B cell (primary cell): ENCODE measurements around the gene POMGNT1. TPM values are rescaled to one million over a fixed set of nuclear protein-coding genes. Genes with fewer than 3 reads are reported as not detected.

ENCODE experiments used
- ATAC-seq: fragments of 200-7000 bp; cut with Tn5 transposase; one replicate; pipeline ENCODE4 v1.10.0; 2021; ENCODE audit warnings: low read depth, mild to moderate bottlenecking, moderate number of reproducible peaks, moderate library complexity
- CTCF ChIA-PET: fragments of 350-600 bp; sonication (Branson Sonifier 250); formaldehyde crosslinking; loops from one replicate; lab custom pipeline; 2021; ENCODE audit warnings: antibody characterized with exemption, inconsistent platforms; lab: Charles Lee
- POLR2A ChIA-PET: fragments of 350-600 bp; sonication (Branson Sonifier 250); formaldehyde crosslinking; loops from one replicate; lab custom pipeline; 2021; ENCODE audit warnings: antibody characterized with exemption; lab: Charles Lee
- DNase-seq: peaks from one replicate; pipeline ENCODE4 v3.0.0; 2013
- H2AFZ ChIP-seq: 2 replicates; pipeline ENCODE4 v1.6.1; 2012; ENCODE audit warnings: mild to moderate bottlenecking, low read depth, low read length; ENCODE audit not compliant: insufficient read depth, poor library complexity, severe bottlenecking
- H3K27ac ChIP-seq, 2 donors: 1 replicate in 1 of 2; 2 replicates in 1 of 2; pipeline ENCODE4 v1.5.1; 2012 to 2013; ENCODE audit warnings: low read length in 2 of 2, mild to moderate bottlenecking in 2 of 2, moderate library complexity in 1 of 2
- H3K27me3 ChIP-seq, 4 experiments: fragments of 200-600 bp in 1 of 4; sonication (generic) in 1 of 4; replicated peaks in 1 of 4; 1 replicate in 2 of 4; 2 replicates in 2 of 4; pipeline versions ENCODE4 v1.6.1 to v1.7.0; 2013 to 2016; ENCODE audit warnings: low read length in 3 of 4, mild to moderate bottlenecking in 2 of 4, mixed read lengths in 1 of 4, moderate library complexity in 1 of 4; ENCODE audit not compliant: insufficient read depth in 4 of 4, control insufficient read depth in 3 of 4; ENCODE audit errors: control extremely low read depth in 1 of 4
- H3K36me3 ChIP-seq, 2 experiments: replicated peaks in 1 of 2; 1 replicate in 1 of 2; 2 replicates in 1 of 2; pipeline versions ENCODE4 v1.6.1 to v1.7.1; 2013; ENCODE audit warnings: low read length in 1 of 2; ENCODE audit not compliant: insufficient read depth in 2 of 2, control insufficient read depth in 1 of 2; ENCODE audit errors: control extremely low read depth in 1 of 2, extremely low read depth in 1 of 2
- H3K4me1 ChIP-seq, 2 donors: fragments of 200-600 bp in 1 of 2; sonication (generic) in 1 of 2; 1 replicate in 1 of 2; 2 replicates in 1 of 2; pipeline versions ENCODE4 v1.5.1 to v1.6.1; 2013 to 2017; ENCODE audit warnings: low read length in 2 of 2; ENCODE audit not compliant: control insufficient read depth in 2 of 2, insufficient read depth in 2 of 2
- H3K4me2 ChIP-seq: replicated peaks from 2 replicates; pipeline ENCODE3; 2012; ENCODE audit warnings: mild to moderate bottlenecking, low read depth, low read length; ENCODE audit not compliant: poor library complexity, severe bottlenecking
- H3K4me3 ChIP-seq, 5 experiments: fragments of 200-600 bp in 1 of 5; sonication (generic) in 1 of 5; 1 replicate in 3 of 5; 2 replicates in 2 of 5; pipeline versions ENCODE4 v1.5.1 to v1.7.0; 2011 to 2016; ENCODE audit warnings: low read length in 4 of 5, mild to moderate bottlenecking in 4 of 5, low read depth in 2 of 5, control low read depth in 1 of 5, moderate library complexity in 1 of 5; ENCODE audit not compliant: insufficient read depth in 1 of 5; ENCODE audit errors: control extremely low read depth in 1 of 5, extremely low read depth in 1 of 5
- H3K79me2 ChIP-seq: fragments of 200-600 bp; sonication (generic); one replicate; pipeline ENCODE4 v1.6.0; 2016; ENCODE audit warnings: low read length; ENCODE audit not compliant: control insufficient read depth, insufficient read depth
- H3K9ac ChIP-seq: fragments of 200-600 bp; sonication (generic); 2 replicates; pipeline ENCODE4 v1.6.1; 2017; ENCODE audit warnings: mild to moderate bottlenecking, low read length, moderate library complexity
- H3K9me3 ChIP-seq, 3 donors: one replicate each; pipeline versions ENCODE4 v1.6.1 to v1.7.1; 2013; ENCODE audit warnings: low read length in 2 of 3; ENCODE audit not compliant: control insufficient read depth in 2 of 3, insufficient read depth in 1 of 3; ENCODE audit errors: control extremely low read depth in 1 of 3
- H4K20me1 ChIP-seq: 2 replicates; pipeline ENCODE4 v1.6.0; 2012; ENCODE audit warnings: mild to moderate bottlenecking, low read length; ENCODE audit not compliant: insufficient read depth, control insufficient read depth, poor library complexity, severe bottlenecking
- H3K27ac Mint-ChIP-seq: one replicate; pipeline ENCODE4 v1.8.0; 2021; ENCODE audit warnings: mixed read lengths
- H3K27me3 Mint-ChIP-seq: one replicate; pipeline ENCODE4 v1.8.0; 2021; ENCODE audit warnings: mixed read lengths
- H3K4me1 Mint-ChIP-seq: one replicate; pipeline ENCODE4 v1.8.0; 2021; ENCODE audit warnings: mixed read lengths
- H3K4me3 Mint-ChIP-seq: one replicate; pipeline ENCODE4 v1.8.0; 2021; ENCODE audit warnings: mixed read lengths
- H3K9me3 Mint-ChIP-seq: one replicate; pipeline ENCODE4 v1.8.0; 2022; ENCODE audit warnings: mixed read lengths; ENCODE audit not compliant: insufficient read depth
- EZH2 ChIP-seq: IDR thresholded peaks from 2 replicates; pipeline ENCODE4 v1.6.1; 2012; ENCODE audit warnings: borderline replicate concordance, low read depth, mild to moderate bottlenecking, moderate library complexity, low read length; ENCODE audit not compliant: insufficient read depth, poor library complexity, severe bottlenecking
- WGBS: methylation state at CpG from one replicate; pipeline ENCODE4 v1.1.5; 2013; ENCODE audit warnings: missing lambda C conversion rate; ENCODE audit not compliant: insufficient coverage; 5-methylcytosine and 5-hydroxymethylcytosine counted together
- intact Hi-C: fragments of 100-400 bp; cut with micrococcal nuclease; formaldehyde crosslinking; loops from one replicate; pipeline ENCODE4 v1.10.0; 2022
- polyA plus RNA-seq: library from polyadenylated mRNA; depleted of rRNA; stranded (reverse); fragments of >200 nt; gene quantifications from 2 replicates; pipeline ENCODE4 v1.2.3, GENCODE V29; 2012
- total RNA-seq, 2 donors: library from RNA; stranded (reverse); fragments of 120-200 nt in 1 of 2; gene quantifications; 1 replicate in 1 of 2; 2 replicates in 1 of 2; pipeline versions ENCODE4 v1.2.3 to v1.2.4, GENCODE V29; 2013 to 2022
- TF ChIP-seq, protein P1 (sequence below): fragments of 200-600 bp; IDR thresholded peaks from one replicate; pipeline ENCODE4 v1.8.0; 2022; ENCODE audit warnings: antibody characterized with exemption, mild to moderate bottlenecking

POMGNT1 gene
- total and polyA plus RNA-seq, 2 donors (not counting 1 experiment from before 2014, with no cell fraction given): 32.6 to 51.0 TPM

- Mint-ChIP-seq H3K27me3 (no peaks in the 10 kb centered on the region), H3K27ac (no peak overlapping the region), H3K4me3 (no peak overlapping the region), H3K4me1 (peaks cover 13% of the 10 kb centered on the region), H3K9me3 (no peaks in the 10 kb centered on the region)
- H3K4me1 ChIP-seq: peaks cover 7 to 10% of the 10 kb centered on the region in 2 donors
- H3K36me3 ChIP-seq: peaks cover 0 to 12% of the 10 kb centered on the region in 2 experiments
- H3K4me2 ChIP-seq: no peak overlapping the region
- no peak for DNase-seq
- H3K27ac ChIP-seq: no peak overlapping the region
- H3K27me3 ChIP-seq: no peaks in the 10 kb centered on the region
- CTCF ChIA-PET: interaction anchor here (13.8 kb wide), 1 partner anchor 148 kb away, joined by 249 read pairs; no protein-coding TSS in a partner anchor
- POLR2A ChIA-PET: no interaction called here
- no peak for TF ChIP-seq EZH2
- TF ChIP-seq, protein P1, sequence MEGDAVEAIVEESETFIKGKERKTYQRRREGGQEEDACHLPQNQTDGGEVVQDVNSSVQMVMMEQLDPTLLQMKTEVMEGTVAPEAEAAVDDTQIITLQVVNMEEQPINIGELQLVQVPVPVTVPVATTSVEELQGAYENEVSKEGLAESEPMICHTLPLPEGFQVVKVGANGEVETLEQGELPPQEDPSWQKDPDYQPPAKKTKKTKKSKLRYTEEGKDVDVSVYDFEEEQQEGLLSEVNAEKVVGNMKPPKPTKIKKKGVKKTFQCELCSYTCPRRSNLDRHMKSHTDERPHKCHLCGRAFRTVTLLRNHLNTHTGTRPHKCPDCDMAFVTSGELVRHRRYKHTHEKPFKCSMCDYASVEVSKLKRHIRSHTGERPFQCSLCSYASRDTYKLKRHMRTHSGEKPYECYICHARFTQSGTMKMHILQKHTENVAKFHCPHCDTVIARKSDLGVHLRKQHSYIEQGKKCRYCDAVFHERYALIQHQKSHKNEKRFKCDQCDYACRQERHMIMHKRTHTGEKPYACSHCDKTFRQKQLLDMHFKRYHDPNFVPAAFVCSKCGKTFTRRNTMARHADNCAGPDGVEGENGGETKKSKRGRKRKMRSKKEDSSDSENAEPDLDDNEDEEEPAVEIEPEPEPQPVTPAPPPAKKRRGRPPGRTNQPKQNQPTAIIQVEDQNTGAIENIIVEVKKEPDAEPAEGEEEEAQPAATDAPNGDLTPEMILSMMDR: no peak
- H3K9me3 ChIP-seq: no peaks in the 10 kb centered on the region
- intact Hi-C loops: no loop called here
- ATAC-seq: no peak
- H4K20me1 ChIP-seq: no peaks in the 10 kb centered on the region
- 81% methylated on average over 5 of the region's 7 CpGs for WGBS
- no peak overlapping the region for H3K4me3 ChIP-seq
- no peak overlapping the region for H2AFZ ChIP-seq
- H3K79me2 ChIP-seq: no peaks in the 10 kb centered on the region
- no peak overlapping the region for H3K9ac ChIP-seq
Measured at GRCh38 chr1:46184920-46185658, 13.1 kb downstream of the POMGNT1 start.

DNA sequence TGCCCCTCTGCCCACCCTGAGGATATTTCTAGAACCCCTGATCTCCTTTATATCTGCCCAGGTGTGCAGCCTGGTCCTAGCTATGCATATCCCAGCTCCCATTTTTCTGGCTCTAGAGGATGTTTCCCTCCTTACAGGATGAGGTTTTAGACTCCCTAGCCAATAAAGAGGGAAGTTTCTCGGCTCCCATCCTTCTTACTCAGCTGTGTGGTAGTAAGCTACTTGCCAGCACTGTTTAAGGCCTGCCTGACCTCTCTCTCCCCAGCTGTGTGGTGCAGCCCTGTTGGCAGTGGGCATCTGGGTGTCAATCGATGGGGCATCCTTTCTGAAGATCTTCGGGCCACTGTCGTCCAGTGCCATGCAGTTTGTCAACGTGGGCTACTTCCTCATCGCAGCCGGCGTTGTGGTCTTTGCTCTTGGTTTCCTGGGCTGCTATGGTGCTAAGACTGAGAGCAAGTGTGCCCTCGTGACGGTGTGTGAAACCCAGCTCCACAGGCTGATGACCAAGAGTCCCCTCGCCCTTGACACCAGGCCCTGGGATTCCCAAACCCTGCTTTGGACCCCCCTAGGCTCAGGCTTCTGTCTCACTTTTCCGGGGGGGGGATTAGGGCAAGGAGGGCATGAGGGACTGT lies 14.2 kb downstream of the POMGNT1 start:
- no peak overlapping the region for H3K27ac Mint-ChIP-seq
- intact Hi-C loops: no loop called here
- DNase-seq: peak; percentile 32
- H3K4me3 ChIP-seq: no peak overlapping the region
- H3K79me2 ChIP-seq: no peaks in the 10 kb centered on the region
- no peaks in the 10 kb centered on the region for H4K20me1 ChIP-seq
- CTCF ChIA-PET: interaction anchor here (0.5 to 13.8 kb wide), 4 partner anchors 12 to 147 kb away, joined by 3 to 249 read pairs (median 3); no protein-coding TSS in a partner anchor
- POLR2A ChIA-PET: no interaction called here
- peak; percentile 35 for ATAC-seq
- H3K9me3 ChIP-seq: no peaks in the 10 kb centered on the region
- TF ChIP-seq, protein P1: no peak
- TF ChIP-seq EZH2: no peak
- H3K4me1 Mint-ChIP-seq: peaks cover 13% of the 10 kb centered on the region
- H3K27ac ChIP-seq: no peak overlapping the region
- peaks cover 0 to 4% of the 10 kb centered on the region in 2 experiments for H3K36me3 ChIP-seq
- H3K4me2 ChIP-seq: no peak overlapping the region
- H3K27me3 ChIP-seq: no peaks in the 10 kb centered on the region
- no peak overlapping the region for H3K9ac ChIP-seq
- H2AFZ ChIP-seq: no peak overlapping the region
- WGBS: 34% methylated on average over 9 of the region's 12 CpGs
- no peak overlapping the region for H3K4me3 Mint-ChIP-seq
- peaks cover 14 to 18% of the 10 kb centered on the region in 2 donors for H3K4me1 ChIP-seq
- H3K9me3 Mint-ChIP-seq: no peaks in the 10 kb centered on the region
- no peaks in the 10 kb centered on the region for H3K27me3 Mint-ChIP-seq
